GM06990 (cell line): Measurements from ENCODE around the gene UNC45B.

Experiments
- DNase-seq: peaks from one replicate; pipeline ENCODE4 v3.0.0-alpha.2; 2011; ENCODE audit not compliant: insufficient read length; ENCODE audit errors: extremely low read depth
- H3K27me3 ChIP-seq: replicated peaks from 2 replicates; pipeline ENCODE4 v1.6.0; 2011; ENCODE audit warnings: low read length; ENCODE audit not compliant: control insufficient read depth, insufficient read depth
- H3K36me3 ChIP-seq: 2 replicates; pipeline ENCODE4 v1.5.1; 2011; ENCODE audit warnings: low read length; ENCODE audit not compliant: control insufficient read depth, insufficient read depth
- H3K4me3 ChIP-seq: replicated peaks from 2 replicates; pipeline ENCODE4 v1.5.1; 2011; ENCODE audit warnings: low read depth, mild to moderate bottlenecking, control low read depth, low read length
- CTCF ChIP-seq: IDR thresholded peaks from 2 replicates; pipeline ENCODE4 v1.5.1; 2011; ENCODE audit warnings: low read length, control low read depth, mild to moderate bottlenecking, inconsistent platforms; ENCODE audit not compliant: insufficient read depth, poor library complexity, severe bottlenecking

UNC45B gene

DNA sequence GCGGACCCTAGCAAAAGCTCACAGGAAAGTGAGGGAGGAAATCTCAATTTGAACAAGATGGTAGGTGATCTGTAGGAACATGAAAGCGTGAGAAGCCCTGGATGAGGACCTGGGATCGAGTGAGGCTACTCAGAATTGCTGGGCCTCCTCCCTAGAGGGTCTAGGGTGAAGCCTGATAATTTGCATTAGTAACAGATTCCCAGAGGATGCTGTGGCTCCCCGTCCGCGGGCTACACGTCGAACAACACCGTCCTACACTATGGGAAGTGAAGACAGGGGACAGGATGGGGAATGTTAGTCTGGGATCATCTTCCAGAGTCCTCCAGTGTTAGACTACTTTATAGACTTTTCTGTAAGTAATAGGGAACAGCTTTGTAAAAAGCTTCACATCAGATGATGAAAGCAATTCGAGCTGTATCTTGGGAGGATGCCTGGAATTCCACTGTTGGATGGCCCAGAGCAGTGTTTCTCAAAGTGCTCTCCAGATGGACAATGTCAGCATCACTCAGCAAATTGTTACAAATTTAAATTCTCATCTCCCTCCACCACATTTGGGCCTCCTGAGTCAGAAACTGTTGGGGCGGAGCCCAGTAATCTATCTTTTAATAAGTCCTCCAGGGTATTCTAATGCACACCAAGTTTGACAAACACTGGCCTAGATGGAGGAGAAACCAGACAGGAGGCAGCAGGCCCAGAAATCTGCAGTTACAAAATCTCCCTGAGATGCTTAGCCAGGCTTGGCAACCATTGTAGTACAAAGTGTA, 19.7 kb upstream of the UNC45B start:
- H3K27me3 ChIP-seq, result no peaks in the 10 kb centered on the region
- no peak for TF ChIP-seq CTCF
- no peak for DNase-seq
- H3K4me3 ChIP-seq, result no peak overlapping the region
- H3K36me3 ChIP-seq, result peaks cover 15% of the 10 kb centered on the region

DNA sequence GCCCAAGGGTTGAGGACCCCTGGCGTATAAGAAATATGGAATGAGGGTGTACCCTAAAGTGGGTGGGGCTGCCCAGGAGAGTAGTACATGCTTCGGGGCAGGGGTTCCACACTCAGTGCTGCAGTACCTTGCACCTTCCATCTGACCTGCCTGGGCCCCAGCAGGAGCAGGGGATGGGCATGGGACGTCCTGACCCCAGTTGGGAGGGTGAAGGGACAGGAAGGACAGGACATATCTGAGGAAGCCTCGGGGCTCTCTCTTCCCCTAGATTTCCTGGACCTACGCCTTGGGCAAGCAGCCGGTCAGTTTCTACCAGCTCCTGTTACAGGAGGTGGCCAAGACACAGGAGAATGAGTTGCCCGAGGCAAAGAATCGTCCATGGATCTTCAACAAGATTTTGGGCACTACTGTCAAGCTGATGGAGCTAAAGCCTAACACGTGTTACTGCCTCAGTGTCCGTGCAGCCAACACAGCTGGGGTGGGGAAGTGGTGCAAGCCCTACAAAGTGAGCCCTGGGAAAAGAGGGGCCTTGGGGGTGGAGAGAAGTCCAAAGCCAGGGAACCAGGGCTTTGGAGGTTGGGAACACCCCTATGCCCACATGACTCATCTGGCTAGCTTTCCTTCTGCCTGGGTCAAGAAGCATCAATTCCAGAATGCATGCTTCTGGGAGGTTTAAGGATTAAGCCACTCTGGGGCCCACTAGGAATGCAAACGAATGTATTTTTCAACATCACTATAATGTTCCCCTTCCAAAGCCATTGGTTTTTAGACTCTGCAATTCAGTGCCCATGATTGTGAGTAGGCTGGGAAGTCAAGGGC, 18.3 kb upstream of the UNC45B start:
- Histone ChIP-seq H3K36me3 (peaks cover 23% of the 10 kb centered on the region), H3K4me3 (no peak overlapping the region), H3K27me3 (no peaks in the 10 kb centered on the region)
- no peak for TF ChIP-seq CTCF
- no peak for DNase-seq

DNA sequence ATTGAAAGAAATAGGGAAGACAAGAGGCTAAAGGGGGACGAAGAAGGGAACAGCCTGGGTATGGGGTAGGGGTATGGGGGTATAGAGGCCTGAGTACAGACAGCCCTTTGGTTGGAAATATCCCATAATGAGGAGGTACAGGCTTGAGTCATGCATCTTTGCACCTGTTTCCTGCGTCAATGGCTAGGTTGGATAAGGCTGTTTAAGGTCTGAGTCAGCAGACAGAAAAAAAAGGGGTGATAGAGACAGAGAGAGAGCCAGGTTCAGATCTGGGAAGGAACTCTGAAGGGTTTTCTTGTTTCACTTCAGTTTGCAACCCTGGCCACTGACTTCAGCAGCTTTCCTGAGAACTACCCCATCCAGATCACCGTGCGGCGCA, 17.7 kb upstream of the UNC45B start:
- Histone ChIP-seq H3K27me3 (no peaks in the 10 kb centered on the region), H3K4me3 (no peak overlapping the region), H3K36me3 (peaks cover 24% of the 10 kb centered on the region)
- no peak for DNase-seq
- TF ChIP-seq CTCF, result no peak

DNA sequence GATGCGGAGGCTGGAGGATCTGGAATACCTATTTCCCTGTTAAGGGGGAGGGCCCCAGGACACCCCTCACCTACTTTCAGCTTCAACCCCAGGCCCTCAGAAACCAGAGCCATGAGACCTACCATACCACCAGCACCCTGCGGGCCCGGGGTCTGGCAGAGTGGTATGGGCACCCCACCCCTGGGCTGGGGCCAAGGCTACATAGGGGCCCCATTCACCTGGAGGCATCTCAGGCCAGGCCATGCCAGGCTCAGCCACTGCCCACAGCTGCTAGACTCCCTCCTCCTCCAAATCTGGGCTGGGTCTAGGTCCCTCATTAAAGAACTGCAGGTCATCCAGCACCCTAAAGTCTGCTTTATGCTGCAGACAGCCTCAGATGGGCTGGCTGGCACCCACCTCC, 17.2 kb upstream of the UNC45B start:
- no peak for TF ChIP-seq CTCF
- H3K4me3 ChIP-seq, result no peak overlapping the region
- no peaks in the 10 kb centered on the region for H3K27me3 ChIP-seq
- peaks cover 28% of the 10 kb centered on the region for H3K36me3 ChIP-seq
- DNase-seq, result no peak

DNA sequence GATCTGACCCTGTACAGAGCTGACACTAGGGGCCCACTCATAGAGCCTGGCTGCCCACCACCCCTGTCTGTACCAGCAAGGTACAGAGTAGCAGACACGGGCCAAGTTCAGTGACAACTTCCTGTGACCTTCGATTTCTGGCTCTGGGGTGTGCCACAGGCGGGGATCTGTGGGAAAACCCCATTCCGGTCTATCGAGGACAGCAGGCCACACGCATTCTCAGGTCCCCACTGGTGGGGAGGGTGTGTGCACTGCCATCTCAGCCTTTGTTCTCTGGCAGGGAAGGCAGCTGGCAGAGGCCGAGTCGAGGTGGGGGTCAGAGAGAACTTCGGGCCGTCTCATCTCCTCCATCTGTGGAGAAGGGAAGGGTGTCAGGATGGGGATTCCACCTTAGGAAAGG, 15.5 kb upstream of the UNC45B start:
- DNase-seq, result no peak
- TF ChIP-seq CTCF, result no peak
- H3K36me3 ChIP-seq, result peaks cover 39% of the 10 kb centered on the region

More for the DNA sequence above, 15.5 kb upstream of the UNC45B start:
- Histone ChIP-seq H3K4me3 (no peak overlapping the region), H3K27me3 (no peaks in the 10 kb centered on the region)
